Stimulated activated CD4-positive, alpha-beta T cell treated with anti-CD3 and anti-CD28 coated beads, Interleukin-1b, Interleukin-23, amount 100 ng/mL, for 1 hour (primary cell): ENCODE results near the gene FYB2.

Experiments used
- DNase-seq, 2 donors: peaks; one replicate each; pipeline ENCODE4 v3.0.0-alpha.2; 2020; ENCODE audit warnings: low read depth in 2 of 2

The FYB2 gene

GRCh38 chr1:56834137-56834900 is 15.1 kb upstream of the FYB2 start:
- DNase-seq, result no peak

DNA sequence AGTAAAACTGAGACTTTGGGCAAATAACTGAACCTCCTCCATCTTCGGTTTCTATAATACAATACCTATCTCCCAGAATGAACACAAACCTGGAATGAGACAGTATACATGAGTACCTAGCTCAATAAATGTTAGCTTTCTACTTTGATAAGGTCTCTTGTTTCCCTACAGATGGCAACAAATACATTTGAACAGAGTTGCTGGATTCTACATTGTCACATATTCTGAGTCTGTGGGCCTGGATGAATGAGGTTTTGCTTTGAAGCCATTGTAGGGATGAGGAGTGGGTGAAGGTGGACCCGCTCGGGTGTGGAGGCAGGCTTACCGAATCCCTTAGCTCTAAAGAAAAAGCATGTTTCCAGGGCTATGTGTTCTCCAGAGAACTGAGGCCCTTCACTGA is 13.9 kb upstream of the FYB2 start:
- no peak for DNase-seq

GRCh38 chr1:56831871-56832693 is 12.9 kb upstream of the FYB2 start:
- DNase-seq, result peak; percentile 17 to 44

DNA sequence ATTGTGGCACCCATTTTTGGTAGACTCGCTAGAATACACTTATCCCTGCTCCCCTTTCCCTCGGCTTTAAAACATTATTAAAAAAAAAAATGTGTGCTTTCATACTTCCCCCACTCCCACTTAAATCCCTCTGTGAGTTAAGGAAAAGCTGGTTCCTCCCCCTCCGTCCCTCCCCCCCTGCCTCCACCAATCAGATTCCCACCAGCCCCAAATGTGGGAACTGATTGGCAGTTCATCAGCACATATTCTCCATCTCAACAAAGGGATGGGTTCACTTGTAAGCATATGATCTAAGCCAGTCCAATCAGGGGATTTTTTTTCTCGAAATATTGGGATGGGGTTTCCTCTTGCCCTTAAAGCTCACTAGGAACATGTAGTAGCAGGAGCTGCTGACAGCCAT is 10.8 kb upstream of the FYB2 start:
- DNase-seq, result no peak

DNA sequence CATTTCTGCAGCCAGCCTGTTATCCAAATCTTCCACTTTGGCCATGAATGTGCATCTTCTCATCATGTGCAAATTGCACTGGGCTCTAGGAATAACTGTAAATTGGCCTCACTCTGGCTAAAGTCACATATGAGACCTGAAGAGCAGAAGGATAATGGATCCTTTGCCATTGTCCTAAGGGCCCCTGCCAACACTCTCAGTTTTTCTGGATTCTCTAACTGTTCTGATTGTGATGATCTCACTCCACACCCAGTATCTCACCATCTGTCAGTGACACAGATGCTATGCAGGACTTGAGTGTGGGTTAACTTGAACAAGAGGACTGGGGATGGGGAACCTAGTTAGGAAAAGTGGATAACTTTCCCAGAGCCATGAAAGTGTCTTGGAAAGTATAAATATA is 8.5 kb upstream of the FYB2 start:
- no peak for DNase-seq

DNA sequence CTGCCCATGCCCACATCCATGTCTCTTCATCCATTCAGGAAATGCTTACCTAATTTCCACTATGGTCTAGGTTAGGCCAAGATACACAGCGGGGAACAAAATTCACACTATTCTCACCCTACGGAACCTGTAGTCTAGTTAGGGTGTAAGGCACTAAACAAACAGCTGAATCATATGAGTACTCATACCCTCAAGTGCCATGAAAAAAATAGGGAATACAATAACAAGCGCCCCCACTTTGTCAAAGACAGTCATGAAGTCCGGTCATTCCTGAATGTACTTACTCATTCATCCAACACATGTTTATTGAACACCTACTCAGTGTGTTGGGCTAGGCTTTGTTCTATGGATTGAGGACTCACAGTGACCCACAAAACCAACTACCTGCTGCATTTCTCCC is 6.2 kb upstream of the FYB2 start:
- DNase-seq, result no peak

GRCh38 chr1:56824938-56825337 is 5.7 kb upstream of the FYB2 start:
- DNase-seq, result no peak

DNA sequence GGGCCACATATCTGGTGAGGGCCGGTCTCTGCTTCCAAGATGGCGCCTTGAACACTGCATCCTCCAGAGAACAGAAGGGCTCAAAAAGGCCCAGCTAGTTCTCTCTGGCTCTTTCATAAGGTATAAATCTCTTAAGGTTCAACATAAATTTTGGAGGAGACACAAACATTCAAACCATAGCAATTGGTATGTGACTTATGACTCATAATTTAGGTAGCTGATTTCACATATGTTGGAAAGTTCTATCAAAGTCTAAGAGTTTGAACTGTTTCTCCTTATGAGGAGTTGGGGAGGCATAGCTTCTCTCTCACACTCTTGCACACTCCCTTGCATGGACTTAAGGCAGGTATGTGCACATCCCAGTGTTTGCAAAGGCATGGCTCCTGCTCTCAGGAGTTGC is 5.1 kb upstream of the FYB2 start:
- no peak for DNase-seq

- DNase-seq, result no peak
Observed at GRCh38 chr1:56821462-56821797, 2.2 kb upstream of the FYB2 start.

- DNase-seq, result peak in 1 of 2 donors; percentile 54
Observed at GRCh38 chr1:56820755-56821461, 1.7 kb upstream of the FYB2 start.

- no peak for DNase-seq
Observed at GRCh38 chr1:56817716-56818463, 1.3 kb downstream of the FYB2 start.

DNA sequence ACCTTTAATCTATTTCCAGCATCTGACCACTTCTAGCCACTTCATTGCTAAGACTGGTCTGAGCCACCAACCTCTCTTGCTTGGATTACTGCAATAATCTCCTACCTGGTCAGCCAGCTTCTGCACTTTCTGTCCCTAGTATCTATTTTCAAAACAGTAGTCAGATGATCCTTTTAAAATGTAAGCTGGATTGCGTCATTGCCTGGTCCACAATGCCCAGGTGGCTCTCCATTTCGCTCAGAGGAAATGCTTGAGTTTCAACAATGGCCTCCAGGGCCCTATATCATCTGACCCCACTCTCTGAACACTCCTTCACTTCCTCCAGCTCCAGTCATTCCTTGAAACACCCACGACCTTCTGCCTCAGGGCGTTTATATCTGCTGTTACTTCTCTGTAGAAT is 2.3 kb downstream of the FYB2 start:
- DNase-seq, result no peak

DNA sequence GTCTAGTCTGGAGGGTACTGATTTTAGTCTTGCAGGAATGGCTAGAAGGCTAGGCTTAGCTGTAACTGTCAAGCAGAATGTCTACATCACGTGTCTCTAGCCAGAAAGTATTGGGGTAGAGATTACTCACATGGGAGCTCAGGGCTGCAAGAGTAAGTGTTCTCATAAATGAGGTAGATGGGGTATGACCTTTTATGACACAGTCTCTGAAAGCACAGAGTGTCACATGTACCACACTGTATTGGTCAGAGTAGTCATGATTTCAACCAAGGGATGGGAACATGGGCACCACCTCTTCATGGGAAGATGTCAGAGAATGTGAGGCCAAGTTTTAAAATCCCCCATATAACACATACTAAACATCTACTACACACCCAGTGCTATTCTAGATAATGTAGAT is 2.9 kb downstream of the FYB2 start:
- DNase-seq, result no peak

DNA sequence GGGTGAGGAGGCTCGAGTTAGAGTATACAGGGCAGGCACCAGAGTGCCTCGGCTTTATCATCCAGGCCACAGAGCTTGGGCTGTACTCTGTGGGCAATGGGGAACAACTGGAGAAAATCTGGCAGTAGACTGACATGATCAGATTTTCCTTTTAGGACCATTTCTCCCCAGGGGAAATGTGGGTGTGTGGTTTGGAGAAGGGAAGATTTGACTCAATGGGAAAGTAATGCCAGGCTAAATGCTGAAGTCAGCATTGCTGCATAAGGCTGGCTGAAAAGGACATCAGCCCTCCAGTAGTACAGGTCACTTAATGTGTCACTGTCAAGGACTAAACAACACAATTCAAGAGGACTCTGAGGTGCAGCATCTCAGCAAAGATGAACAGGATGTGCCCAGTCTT is 5.0 kb downstream of the FYB2 start:
- no peak for DNase-seq

- DNase-seq, result no peak
Observed at GRCh38 chr1:56811331-56811730, 7.9 kb downstream of the FYB2 start.

- DNase-seq, result no peak
Observed at GRCh38 chr1:56808410-56808809, 10.8 kb downstream of the FYB2 start.

GRCh38 chr1:56806804-56807203 is 12.4 kb downstream of the FYB2 start:
- DNase-seq, result no peak

- DNase-seq, result no peak
Observed at GRCh38 chr1:56803561-56804156, 15.5 kb downstream of the FYB2 start.

DNA sequence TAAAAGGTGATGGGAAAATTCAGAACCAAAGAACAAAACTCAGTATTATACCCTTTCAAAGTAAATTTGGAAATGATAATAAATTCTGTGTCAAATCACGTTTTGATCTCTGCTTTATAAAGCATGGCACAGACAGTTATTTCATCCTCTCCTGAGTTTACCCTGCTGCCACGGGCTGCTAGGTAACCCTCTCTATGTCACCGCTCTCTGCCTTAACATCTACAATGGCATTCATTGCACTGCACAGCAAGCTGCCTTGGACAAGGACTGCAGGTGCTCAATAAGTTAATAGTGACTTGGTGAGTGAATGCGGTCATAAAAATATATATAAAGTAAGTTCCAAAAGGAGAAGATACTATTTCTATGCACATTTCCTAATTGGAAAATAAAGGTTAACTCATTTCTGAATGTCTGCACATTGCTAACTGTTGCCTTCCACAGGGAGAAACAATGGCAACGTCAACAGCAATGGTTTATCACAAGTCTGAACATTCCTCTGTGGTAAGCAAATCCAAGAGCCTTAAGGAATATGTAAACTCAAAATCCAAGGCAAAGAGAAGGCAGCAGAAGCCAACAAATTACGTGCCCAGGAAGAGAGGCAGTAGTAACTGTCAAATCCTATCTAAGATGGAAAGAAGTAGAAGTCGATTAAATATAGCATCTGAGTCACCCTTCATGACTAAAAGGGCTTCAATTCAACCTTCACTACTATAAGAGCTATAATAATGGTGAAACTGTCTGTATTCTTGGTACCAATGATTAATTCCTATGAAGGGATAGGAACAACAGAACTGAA is 19.4 kb downstream of the FYB2 start:
- no peak for DNase-seq

DNA sequence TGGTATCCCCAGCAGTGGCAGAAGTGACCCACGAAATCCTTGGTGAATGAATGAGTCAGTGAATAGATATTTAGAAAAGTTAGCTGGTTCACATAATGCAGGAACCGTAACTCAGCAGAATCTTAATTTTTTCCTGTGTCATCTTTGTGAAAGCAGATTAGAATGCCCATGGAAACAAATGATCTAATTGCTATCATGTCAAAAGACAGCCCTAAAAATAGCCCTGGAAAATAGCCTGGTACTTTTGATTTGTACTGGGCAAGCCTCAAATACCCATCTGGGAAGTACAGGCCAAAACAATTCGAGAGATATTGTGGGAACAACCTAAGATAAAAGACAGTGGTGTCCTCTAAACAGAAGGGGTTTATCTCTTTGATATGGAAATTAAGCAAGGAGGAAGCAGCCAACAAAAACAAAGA is 21.1 kb downstream of the FYB2 start:
- DNase-seq, result no peak
